Stimulated activated CD4-positive, alpha-beta T cell treated with anti-CD3 and anti-CD28 coated beads, TNF-alpha, amount 100 ng/mL, for 24 hours (primary cell): ENCODE measurements around the gene ALDH5A1.
A peak's percentile ranks its signal among the peaks of the same experiment; 100 is the strongest.
"Not testable (repeated sequence)": the region's sequence is repeated elsewhere in the genome, so short reads cannot be mapped to it uniquely, and the experiment has no call there.

Experiments used
- DNase-seq, 3 experiments: peaks; one replicate each; pipeline ENCODE4 v3.0.0-alpha.2; 2020; ENCODE audit warnings: low read depth in 3 of 3

ALDH5A1 gene

DNA sequence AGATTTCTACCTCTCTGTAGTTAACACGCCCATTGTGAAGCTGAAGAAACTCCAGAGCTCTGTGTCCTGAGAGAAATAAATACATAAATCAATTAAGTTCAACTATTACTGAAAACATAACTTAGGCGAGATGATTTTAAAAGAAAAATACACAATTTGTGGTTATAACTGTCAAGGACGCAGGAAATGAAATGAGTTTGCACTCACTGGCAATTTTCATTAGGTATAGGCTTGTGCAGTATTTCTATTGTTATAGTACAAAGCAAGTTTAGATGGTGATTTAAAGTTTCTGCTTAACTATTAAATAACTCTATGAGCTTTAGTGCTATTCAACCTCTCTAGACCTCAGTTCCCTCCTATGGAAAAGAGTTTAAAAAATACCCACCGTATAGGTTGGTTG is 8.7 kb upstream of the ALDH5A1 start:
- no peak for DNase-seq

GRCh38 chr6:24489470-24489869 is 5.3 kb upstream of the ALDH5A1 start, which contains the start of gene GPLD1:
Gene GPLD1, minus strand, starts transcription at chr6:24489578. Its CDS starts 67 bp downstream, at chr6:24489511.
- no peak for DNase-seq

DNA sequence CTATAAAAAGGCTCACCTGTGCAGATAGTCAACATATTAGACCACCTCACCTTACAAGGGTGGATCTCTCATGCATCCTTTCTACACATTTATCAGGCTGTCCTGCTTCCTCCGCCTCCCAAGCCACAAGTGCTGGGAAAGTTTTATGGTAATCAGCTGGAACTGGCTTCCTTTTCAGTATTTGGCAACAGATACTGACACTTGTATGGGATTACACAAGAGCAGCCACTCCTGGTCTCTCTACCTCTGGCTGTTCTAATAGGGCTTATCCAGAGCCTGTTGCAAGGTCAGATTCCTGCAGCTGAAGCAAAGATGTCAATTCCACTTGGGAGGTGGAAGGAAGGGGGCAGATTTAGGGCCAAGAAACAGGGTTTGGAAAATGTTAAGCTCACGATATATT is 4.9 kb upstream of the ALDH5A1 start:
- DNase-seq: no peak

- DNase-seq: no peak
Measured at GRCh38 chr6:24490948-24491347, 3.8 kb upstream of the ALDH5A1 start.

DNA sequence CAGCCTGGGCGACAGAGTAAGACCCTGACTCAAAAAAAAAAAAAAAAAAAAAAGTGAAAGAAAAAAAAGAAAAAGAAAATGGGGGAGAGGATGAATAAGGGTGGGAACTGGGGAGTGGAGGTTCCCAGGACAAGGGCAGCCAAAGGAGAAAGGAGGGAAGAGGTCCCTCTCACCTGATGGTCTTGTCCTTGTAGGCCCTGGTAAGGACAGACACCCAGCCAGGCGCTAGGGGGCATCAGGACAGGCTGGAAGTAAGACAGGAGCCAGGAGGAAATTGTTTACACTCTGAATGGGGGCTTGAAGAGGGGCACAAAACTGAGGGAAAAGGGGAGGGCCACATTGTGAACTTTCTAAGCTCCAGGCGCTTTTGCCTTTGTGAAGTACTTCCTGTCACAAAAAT is 2.3 kb upstream of the ALDH5A1 start:
- no peak for DNase-seq

GRCh38 chr6:24493945-24494820 is 586 bp upstream of the ALDH5A1 start:
- DNase-seq: peak in 1 of 3 experiments; percentile 0

DNA sequence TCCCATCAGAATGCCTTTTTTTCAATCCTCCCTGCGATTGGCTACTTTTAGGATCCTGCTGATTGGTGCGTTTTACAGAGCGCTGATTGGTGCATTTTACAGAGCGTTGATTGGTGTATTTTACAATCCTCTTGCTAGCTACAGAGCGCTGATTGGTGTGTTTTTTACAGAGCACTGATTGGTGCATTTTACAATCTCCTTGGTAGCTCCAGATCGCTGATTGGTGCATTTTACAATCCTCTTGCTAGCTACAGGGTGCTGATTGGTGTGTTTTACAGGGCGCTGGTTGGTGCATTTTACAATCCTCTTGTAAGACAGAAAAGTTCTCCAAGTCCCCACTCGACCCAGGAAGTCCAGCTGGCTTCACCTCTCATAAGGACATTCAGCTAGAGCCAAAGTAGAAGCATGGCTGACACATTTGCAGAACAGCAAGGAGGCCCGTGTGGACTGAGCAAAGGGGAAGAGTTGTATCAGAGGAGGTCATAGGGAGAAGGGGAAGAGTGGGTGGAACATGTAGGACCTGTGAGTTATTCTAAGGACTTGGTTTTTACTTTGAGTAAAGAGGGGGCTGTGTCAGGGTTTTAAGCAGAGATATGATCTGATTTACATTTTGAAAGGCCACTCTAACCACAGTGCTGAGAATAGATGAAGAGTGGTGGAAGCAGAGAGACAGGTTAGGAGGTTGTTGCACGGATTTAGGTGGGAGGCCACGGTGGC is 2.6 kb downstream of the ALDH5A1 start:
- no peak for DNase-seq

DNA sequence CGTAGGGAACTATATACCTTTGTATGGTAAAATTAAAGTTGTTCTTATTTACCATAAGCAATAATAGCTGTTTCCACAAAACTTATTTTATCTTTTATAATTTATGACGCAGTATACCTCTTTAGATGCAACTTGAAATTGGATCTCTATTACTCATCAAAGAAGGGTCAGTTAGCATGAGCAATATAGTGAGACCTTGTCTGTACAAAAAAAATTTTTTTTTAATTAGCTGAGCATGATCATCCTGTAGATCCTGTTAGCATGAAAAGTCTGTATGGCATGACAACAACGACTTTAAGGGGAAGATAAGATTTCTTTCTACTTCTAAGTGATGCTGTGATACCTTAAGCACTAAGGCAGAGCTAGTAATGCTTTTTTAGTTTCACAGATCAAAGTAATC is 5.9 kb downstream of the ALDH5A1 start:
- no peak for DNase-seq

GRCh38 chr6:24501374-24501773 is 6.6 kb downstream of the ALDH5A1 start:
- DNase-seq: no peak

DNA sequence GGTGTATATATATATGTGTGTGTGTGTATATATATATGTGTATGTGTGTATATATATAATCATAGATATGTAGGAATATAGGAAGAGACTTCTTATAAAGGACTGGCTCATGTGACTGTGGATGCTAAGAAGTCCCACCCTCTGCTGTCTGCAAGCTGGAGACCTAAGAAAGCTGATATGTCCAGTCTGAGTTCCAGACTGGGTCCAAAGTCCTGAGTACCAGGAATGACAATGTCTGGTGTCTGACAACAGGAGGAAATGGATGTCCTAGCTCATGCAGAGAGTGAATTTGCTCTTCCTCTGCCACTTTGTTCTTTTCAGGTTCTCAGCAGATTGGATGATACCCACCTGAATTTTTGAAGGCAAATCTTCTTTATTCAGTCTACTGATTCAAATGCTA is 7.1 kb downstream of the ALDH5A1 start:
- no peak for DNase-seq

DNA sequence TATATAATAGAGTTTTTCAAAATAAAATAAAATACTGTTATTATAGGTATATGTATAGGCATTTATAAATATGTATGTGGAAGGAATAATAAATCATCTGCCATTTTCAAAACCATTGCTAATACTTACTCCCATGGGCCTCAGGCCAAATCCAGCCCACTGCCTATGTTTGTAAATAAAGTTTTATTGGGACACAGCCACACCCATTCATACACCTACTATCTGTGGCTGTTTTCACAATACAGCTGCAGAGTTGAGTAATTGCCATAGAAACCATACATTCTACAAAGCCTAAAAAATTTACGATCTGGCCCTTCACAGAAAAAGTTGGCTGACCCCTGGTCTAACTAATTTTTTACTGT is 9.5 kb downstream of the ALDH5A1 start:
- DNase-seq: no peak

- no peak for DNase-seq
Measured at GRCh38 chr6:24504649-24505586, 10.1 kb downstream of the ALDH5A1 start.

GRCh38 chr6:24506814-24507520 is 12.2 kb downstream of the ALDH5A1 start:
- DNase-seq: no peak

GRCh38 chr6:24511976-24512375 is 17.2 kb downstream of the ALDH5A1 start:
- DNase-seq: not testable (repeated sequence)

DNA sequence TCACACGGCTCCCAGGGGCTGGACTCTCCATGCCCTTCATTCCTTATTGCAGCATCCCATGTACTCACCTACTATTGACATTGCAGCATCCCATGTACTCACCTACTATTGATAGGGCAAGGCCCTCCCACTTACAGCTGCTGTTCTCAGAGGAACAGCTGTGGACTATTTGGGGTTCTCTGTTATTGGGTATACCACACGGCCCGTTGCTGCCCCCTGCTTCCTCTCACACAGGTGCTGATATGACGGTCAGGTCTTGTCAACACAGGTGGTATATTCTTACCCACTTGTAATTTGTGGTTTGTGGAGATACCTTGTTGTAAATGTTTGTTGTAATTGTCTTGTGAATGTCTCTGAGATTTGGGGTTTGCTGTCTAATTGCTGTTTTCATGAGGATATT is 18.8 kb downstream of the ALDH5A1 start:
- no peak for DNase-seq

DNA sequence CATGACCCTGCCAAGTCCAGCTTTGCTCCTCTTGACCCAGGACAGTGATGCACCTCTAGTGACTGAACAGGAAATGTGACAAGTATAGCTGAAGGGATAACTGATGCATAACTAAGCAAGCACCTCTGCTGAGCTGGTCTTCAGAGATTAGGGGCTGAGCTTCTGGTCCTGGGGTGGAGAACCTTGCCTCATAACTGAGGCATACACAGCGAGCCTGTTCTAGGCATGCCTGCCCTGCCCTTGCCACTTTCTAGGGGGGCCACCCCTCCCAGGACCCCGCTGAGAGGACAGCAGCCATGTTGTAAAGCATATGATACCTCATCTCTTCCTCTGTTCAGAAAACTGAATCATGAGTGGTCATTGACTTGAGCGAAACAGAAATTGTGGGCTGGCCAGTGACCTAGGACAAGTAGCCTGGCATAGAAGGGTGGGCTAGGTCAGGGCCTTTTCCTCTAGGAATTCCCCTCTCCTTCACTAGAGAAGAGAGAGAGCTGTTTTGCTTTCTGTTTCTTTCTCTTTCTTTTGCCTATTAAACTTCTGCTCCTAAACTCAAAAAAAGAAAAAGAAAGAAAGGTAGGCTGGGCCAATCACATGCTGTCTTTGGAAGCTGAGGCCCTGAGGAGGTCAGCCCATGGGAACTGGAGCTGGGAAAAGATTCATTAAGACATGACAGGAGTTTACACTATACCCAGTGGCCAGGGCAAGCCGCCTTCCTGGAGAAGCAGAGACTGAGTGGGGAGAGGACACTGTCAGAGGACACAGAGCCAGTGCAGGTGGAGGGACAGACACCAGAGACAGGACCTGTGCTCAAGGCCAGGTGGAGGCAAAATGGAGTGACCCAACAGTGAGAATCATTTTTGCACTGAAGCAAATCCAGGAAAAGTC is 23.1 kb downstream of the ALDH5A1 start:
- no peak for DNase-seq

GRCh38 chr6:24520929-24521546 is 26.3 kb downstream of the ALDH5A1 start:
- peak; percentile 2 to 27 (median 5) for DNase-seq

GRCh38 chr6:24522228-24523176 is 27.7 kb downstream of the ALDH5A1 start:
- DNase-seq: no peak

DNA sequence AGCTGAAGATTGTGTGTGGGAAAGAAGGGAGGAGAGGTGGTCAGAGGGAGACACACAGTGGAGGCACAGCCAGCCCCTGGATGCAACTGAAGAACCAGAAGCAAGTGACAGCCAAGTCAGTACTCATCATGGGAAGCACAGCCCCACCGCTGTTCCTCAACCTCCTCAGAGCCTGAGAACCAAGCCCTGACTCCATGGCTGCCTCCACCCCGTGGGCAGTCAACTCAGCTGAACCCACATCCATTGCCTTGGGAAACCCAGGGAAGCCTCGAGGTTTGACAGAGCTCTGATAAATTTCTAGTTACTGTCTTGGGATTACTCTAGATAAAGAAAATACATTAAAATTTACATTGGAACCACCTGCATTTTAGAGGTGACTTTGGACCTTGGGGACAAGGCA is 29.6 kb downstream of the ALDH5A1 start:
- no peak for DNase-seq
